GM21381 (cell line): ENCODE measurements around the gene GJD3.

Experiments
- ATAC-seq: cut with Tn5 transposase; IDR thresholded peaks from one replicate; pipeline ENCODE4 v1.9.1; 2021; ENCODE audit warnings: mild to moderate bottlenecking, moderate library complexity; ENCODE audit not compliant: unreplicated experiment

Gene GJD3

DNA sequence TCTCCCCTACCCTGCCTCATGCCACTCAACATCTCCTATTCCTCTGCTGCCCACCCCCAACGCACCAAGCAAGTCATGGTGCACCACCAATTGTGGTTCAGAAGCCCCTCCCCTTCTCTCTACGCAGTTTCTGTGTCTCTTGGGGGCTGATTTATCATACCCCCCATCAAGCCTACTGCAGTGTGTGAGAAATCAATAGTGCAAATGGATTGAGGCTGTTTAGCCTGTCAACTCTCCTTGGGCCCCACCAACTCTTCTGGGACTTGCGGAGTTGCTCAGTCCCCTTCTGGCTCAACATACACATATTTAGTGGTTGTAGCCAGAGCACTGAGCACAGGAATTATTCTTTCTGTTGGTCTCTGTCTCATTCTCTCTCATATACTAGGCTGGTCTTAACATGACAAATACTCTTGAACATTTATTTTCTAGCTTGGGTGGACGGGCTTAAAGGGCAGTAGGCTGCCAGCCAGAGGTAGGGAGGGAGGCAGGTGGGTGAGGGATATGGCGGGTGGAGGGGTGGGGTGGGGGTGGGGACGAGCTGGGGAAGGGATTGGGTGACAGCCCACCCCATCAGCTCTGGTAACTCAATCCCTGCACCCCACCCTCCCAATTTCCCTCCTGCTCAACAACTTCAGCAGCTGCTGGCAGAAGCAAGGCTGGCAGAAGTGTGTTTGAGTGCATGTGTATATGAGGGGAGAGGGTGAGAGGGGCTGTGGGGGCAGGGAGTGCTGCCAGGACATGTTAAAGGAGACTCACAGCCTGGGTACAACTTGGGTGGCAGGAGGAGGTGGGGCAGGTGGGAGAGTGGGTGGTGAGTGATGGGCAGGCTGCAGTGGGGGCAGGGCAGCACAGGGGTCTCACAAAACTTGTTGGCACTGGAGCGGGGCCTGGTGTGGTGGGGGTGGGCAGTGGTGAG is 50.6 kb downstream of the GJD3 start:
- no peak for ATAC-seq
